ENCODE results near the gene RNLS. TPM values are rescaled to one million over a fixed set of nuclear protein-coding genes. Genes with fewer than 3 reads are reported as not detected.

The RNLS gene
- polyA plus RNA-seq, 3 donors = 3.3 to 3.9 (median 3.7) TPM

GRCh38 chr10:88408096-88408495 is 175.0 kb downstream of the RNLS start:
- H3K4me1 ChIP-seq (ENCODE audit: control insufficient read depth in 1 of 2, insufficient read depth in 2 of 2, low read length in 2 of 2) = peaks cover 17 to 34% of the 10 kb centered on the region in 2 donors
- H3K9me3 Mint-ChIP-seq = peaks cover 0 to 12% (median 5%) of the 10 kb centered on the region in 7 donors
- peak overlapping the region in 1 of 3 experiments; percentile 4 for H3K4me3 ChIP-seq (replicated peaks in 1 of 3; ENCODE audit: low read depth in 2 of 3, low read length in 3 of 3)
- no peaks in the 10 kb centered on the region for H3K9me3 ChIP-seq (replicated peaks in 1 of 2; ENCODE audit: control insufficient read depth in 1 of 2, insufficient read depth in 1 of 2, low read length in 2 of 2)
- H3K4me2 ChIP-seq (replicated peaks; ENCODE audit: extremely low read depth, low read length, poor library complexity, severe bottlenecking) = peak overlapping the region; percentile 24
- WGBS (ENCODE audit: insufficient coverage) = no CpG with 5 or more reads among the region's 2 CpGs
- no peak for TF ChIP-seq CTCF (IDR thresholded peaks at IDR 0.05)
- H3K9ac ChIP-seq (ENCODE audit: insufficient read depth, low read length, poor library complexity, severe bottlenecking) = no peak overlapping the region
- peak overlapping the region; percentile 30 to 58 for H3K27ac ChIP-seq (ENCODE audit: low read depth in 1 of 2, low read length in 2 of 2)
- H3K4me3 Mint-ChIP-seq = no peak overlapping the region
- H3K4me1 Mint-ChIP-seq = peaks cover 25% of the 10 kb centered on the region
- H3K27ac Mint-ChIP-seq = peak overlapping the region; percentile 55 to 92 (median 85)
- H2AFZ ChIP-seq (ENCODE audit: insufficient read depth, low read depth, low read length, poor library complexity, severe bottlenecking) = no peak overlapping the region
- intact Hi-C loops (cut with micrococcal nuclease) = no loop called here
- no peaks in the 10 kb centered on the region for H3K36me3 ChIP-seq (replicated peaks in 1 of 2; ENCODE audit: control insufficient read depth in 1 of 2, insufficient read depth in 2 of 2, low read length in 2 of 2)
- no peaks in the 10 kb centered on the region for H3K27me3 ChIP-seq (ENCODE audit: control insufficient read depth in 2 of 2, insufficient read depth in 2 of 2, low read length in 2 of 2)
- no peaks in the 10 kb centered on the region for H3K79me2 ChIP-seq (ENCODE audit: insufficient read depth, low read length)
- peak; percentile 19 to 60 (median 46) for DNase-seq
- H3K27me3 Mint-ChIP-seq (ENCODE audit: low read depth in 3 of 3) = no peaks in the 10 kb centered on the region
- no peaks in the 10 kb centered on the region for H4K20me1 ChIP-seq (ENCODE audit: insufficient read depth, low read length)
- peaks cover 2 to 5% of the 10 kb centered on the region in 2 donors for H3K36me3 Mint-ChIP-seq

GRCh38 chr10:88404133-88404532 is 179.0 kb downstream of the RNLS start:
- no peak for DNase-seq
- H3K9me3 Mint-ChIP-seq = peaks cover 0 to 12% (median 7%) of the 10 kb centered on the region in 7 donors
- no peak for TF ChIP-seq CTCF (IDR thresholded peaks at IDR 0.05)
- Histone ChIP-seq H3K36me3 (replicated peaks in 1 of 2; ENCODE audit: control insufficient read depth in 1 of 2, insufficient read depth in 2 of 2, low read length in 2 of 2) (no peaks in the 10 kb centered on the region), H3K27ac (ENCODE audit: low read depth in 1 of 2, low read length in 2 of 2) (no peak overlapping the region), H3K4me3 (replicated peaks in 1 of 3; ENCODE audit: low read depth in 2 of 3, low read length in 3 of 3) (no peak overlapping the region), H3K9ac (ENCODE audit: insufficient read depth, low read length, poor library complexity, severe bottlenecking) (no peak overlapping the region), H3K4me2 (replicated peaks; ENCODE audit: extremely low read depth, low read length, poor library complexity, severe bottlenecking) (no peak overlapping the region), H3K4me1 (ENCODE audit: control insufficient read depth in 1 of 2, insufficient read depth in 2 of 2, low read length in 2 of 2) (peaks cover 17 to 27% of the 10 kb centered on the region in 2 donors), H3K79me2 (ENCODE audit: insufficient read depth, low read length) (no peaks in the 10 kb centered on the region), H3K9me3 (replicated peaks in 1 of 2; ENCODE audit: control insufficient read depth in 1 of 2, insufficient read depth in 1 of 2, low read length in 2 of 2) (no peaks in the 10 kb centered on the region), H4K20me1 (ENCODE audit: insufficient read depth, low read length) (no peaks in the 10 kb centered on the region), H3K27me3 (ENCODE audit: control insufficient read depth in 2 of 2, insufficient read depth in 2 of 2, low read length in 2 of 2) (no peaks in the 10 kb centered on the region), H2AFZ (ENCODE audit: insufficient read depth, low read depth, low read length, poor library complexity, severe bottlenecking) (no peak overlapping the region)
- H3K27me3 Mint-ChIP-seq (ENCODE audit: low read depth in 3 of 3) = no peaks in the 10 kb centered on the region
- H3K27ac Mint-ChIP-seq = no peak overlapping the region
- peaks cover 2 to 5% of the 10 kb centered on the region in 2 donors for H3K36me3 Mint-ChIP-seq
- intact Hi-C loops (cut with micrococcal nuclease) = no loop called here
- no peak overlapping the region for H3K4me3 Mint-ChIP-seq
- WGBS (ENCODE audit: insufficient coverage) = no CpG with 5 or more reads among the region's 2 CpGs
- H3K4me1 Mint-ChIP-seq = peaks cover 25% of the 10 kb centered on the region

All from CD14-positive monocyte (primary cell).